PC-3 (cell line): Measurements from ENCODE around the gene SLC24A3.

Experiments
- CTCF ChIP-seq: fragments of 300-600 bp; sonication (generic); conservative IDR thresholded peaks from 2 replicates; pipeline ENCODE4 v1.5.1; 2017; ENCODE audit warnings: antibody characterized with exemption, low read depth, mild to moderate bottlenecking, low read length
- EZH2 ChIP-seq: fragments of 300-600 bp; sonication (generic); IDR thresholded peaks from one replicate; pipeline ENCODE4 v1.6.1; 2017; ENCODE audit warnings: antibody characterized with exemption, mild to moderate bottlenecking, low read length; ENCODE audit not compliant: unreplicated experiment
- EZH2phosphoT487 ChIP-seq: fragments of 300-600 bp; sonication (generic); IDR thresholded peaks from 2 replicates; pipeline ENCODE4 v1.6.1; 2018; ENCODE audit warnings: mild to moderate bottlenecking, antibody characterized with exemption, low read length, borderline replicate concordance

GRCh38 chr20:19602675-19603375, 390.4 kb downstream of the SLC24A3 start:
- TF ChIP-seq CTCF (no peak), EZH2 (no peak), EZH2phosphoT487 (no peak)
